K562 (cell line): ENCODE measurements around the gene LARP6. TPM values are rescaled to one million over a fixed set of nuclear protein-coding genes. Genes with fewer than 3 reads are reported as not detected.

Experiments
- E2F6 ChIP-seq, 2 experiments: IDR thresholded peaks; 2 replicates each; pipeline ENCODE4 v1.6.1; 2011; ENCODE audit warnings: borderline replicate concordance in 1 of 2, control low read depth in 1 of 2, low read depth in 1 of 2, low read length in 1 of 2, mild to moderate bottlenecking in 1 of 2, mixed read lengths in 1 of 2, moderate library complexity in 1 of 2; ENCODE audit not compliant: insufficient read depth in 1 of 2, insufficient read length in 1 of 2, poor library complexity in 1 of 2, severe bottlenecking in 1 of 2; ENCODE audit errors: extremely low read depth in 1 of 2
- E2F8 ChIP-seq: fragments of 450-650 bp; IDR thresholded peaks from 2 replicates; pipeline ENCODE4 v1.7.1; 2018; ENCODE audit warnings: mild to moderate bottlenecking, low read depth; ENCODE audit not compliant: partially characterized antibody
- ETV6 ChIP-seq, 3 experiments: fragments of 150-350 bp in 1 of 3; sonication (generic) in 1 of 3; formaldehyde crosslinking in 1 of 3; IDR thresholded peaks; 2 replicates each; pipeline versions ENCODE4 v1.6.1 to v1.8.0; 2014 to 2022; ENCODE audit warnings: borderline replicate concordance in 2 of 3, low read depth in 2 of 3, antibody characterized with exemption in 1 of 3, low read length in 1 of 3, mild to moderate bottlenecking in 1 of 3, missing genetic modification reagents in 1 of 3
- FUS ChIP-seq: fragments of 200-400 bp; formaldehyde crosslinking; optimal IDR thresholded peaks from 2 replicates; pipeline ENCODE3; 2017; ENCODE audit warnings: low read depth, low read length
- HINFP ChIP-seq: fragments of 450-650 bp; conservative IDR thresholded peaks from 2 replicates; pipeline ENCODE4 v1.6.1; 2016; ENCODE audit warnings: missing genetic modification characterization, low read depth, mild to moderate bottlenecking, control low read depth, missing compliant biosample characterization
- KHSRP ChIP-seq: fragments of 450-650 bp; IDR thresholded peaks from 2 replicates; pipeline ENCODE4 v1.6.1; 2017
- NR2C1 ChIP-seq, 2 experiments: fragments of 450-650 bp; IDR thresholded peaks; 2 replicates each; pipeline ENCODE4 v1.6.1; 2017; ENCODE audit warnings: mild to moderate bottlenecking in 2 of 2, antibody characterized with exemption in 1 of 2, inconsistent platforms in 1 of 2, missing compliant biosample characterization in 1 of 2, missing genetic modification characterization in 1 of 2
- polyA plus RNA-seq, 8 experiments: library from polyadenylated mRNA; depleted of rRNA in 4 of 8; stranded (reverse) in 5 of 8; unstranded in 3 of 8; fragments of >200 nt; fragmentation: Nextera tagmentation in 2 of 8; fragmentation: Illumina TruSeq in 1 of 8; extraction: Ambion mirVana in 2 of 8; extraction: Trizol in 1 of 8; gene quantifications; 2 replicates each; pipeline versions ENCODE4 v1.2.1 to v1.2.3, GENCODE V29; 2011 to 2014; ENCODE audit warnings: inconsistent platforms in 1 of 8, missing spikeins in 1 of 8
- total RNA-seq, 7 experiments: library from RNA; depleted of rRNA in 6 of 7; stranded (reverse); fragments of >200 nt in 6 of 7; fragmentation: Illumina TruSeq in 2 of 7; extraction: Trizol in 2 of 7; gene quantifications; 2 replicates each; pipeline versions ENCODE4 v1.2.1 to v1.2.3, GENCODE V29; 2011 to 2021; ENCODE audit warnings: low replicate concordance in 1 of 7

The LARP6 gene
- total and polyA plus RNA-seq, 9 of the 15 experiments (the other 6 are each of a cell fraction or from before 2014, with no cell fraction given): not detected

- TF ChIP-seq E2F8 (no peak), KHSRP (no peak), NR2C1 (IDR thresholded peaks at IDR 0.05) (no peak), NR2C1 (tag; IDR thresholded peaks at IDR 0.05) (no peak), FUS (no peak), E2F6 (IDR thresholded peaks at IDR 0.05; ENCODE audit: borderline replicate concordance in 1 of 2, extremely low read depth in 1 of 2, insufficient read depth in 1 of 2, insufficient read length in 1 of 2, low read depth in 1 of 2, low read length in 1 of 2, poor library complexity in 1 of 2, severe bottlenecking in 1 of 2) (no peak), ETV6 (IDR thresholded peaks at IDR 0.05; ENCODE audit: borderline replicate concordance in 1 of 2, low read depth in 2 of 2, low read length in 1 of 2) (no peak), ETV6 (CRISPR knock-in tag; IDR thresholded peaks at IDR 0.05; ENCODE audit: borderline replicate concordance) (no peak), HINFP (no peak)
Measured at GRCh38 chr15:70902107-70902506, 48.1 kb upstream of the LARP6 start (continued).
